HUDEP-2 (cell line): ENCODE measurements around the gene CCNH.

Experiments
- DNase-seq, 76 experiments: peaks; one replicate each; lab custom pipeline; 2025; ENCODE audit not compliant: unreplicated experiment in 76 of 76; lab: John Stamatoyannopoulos, UW

CCNH gene

DNA sequence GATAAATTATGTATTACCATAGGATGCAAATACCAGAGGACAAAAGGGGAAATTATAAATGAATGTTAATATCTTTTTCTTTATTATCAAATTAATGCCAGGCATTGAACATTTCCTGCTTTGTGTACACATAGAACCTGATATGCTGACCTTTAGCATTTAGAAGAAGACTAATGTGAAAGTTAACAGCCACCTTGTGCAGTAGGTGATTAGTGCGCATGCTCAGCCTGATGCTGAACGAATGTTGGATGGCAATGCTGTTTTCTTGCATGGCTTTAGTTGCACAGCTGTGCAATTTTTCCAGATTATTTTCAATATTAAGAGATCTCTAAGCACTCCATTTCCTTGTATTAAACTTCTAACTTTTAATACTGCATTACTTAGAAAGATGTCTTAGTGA lies 45.5 kb downstream of the CCNH start:
- DNase-seq: no peak

DNA sequence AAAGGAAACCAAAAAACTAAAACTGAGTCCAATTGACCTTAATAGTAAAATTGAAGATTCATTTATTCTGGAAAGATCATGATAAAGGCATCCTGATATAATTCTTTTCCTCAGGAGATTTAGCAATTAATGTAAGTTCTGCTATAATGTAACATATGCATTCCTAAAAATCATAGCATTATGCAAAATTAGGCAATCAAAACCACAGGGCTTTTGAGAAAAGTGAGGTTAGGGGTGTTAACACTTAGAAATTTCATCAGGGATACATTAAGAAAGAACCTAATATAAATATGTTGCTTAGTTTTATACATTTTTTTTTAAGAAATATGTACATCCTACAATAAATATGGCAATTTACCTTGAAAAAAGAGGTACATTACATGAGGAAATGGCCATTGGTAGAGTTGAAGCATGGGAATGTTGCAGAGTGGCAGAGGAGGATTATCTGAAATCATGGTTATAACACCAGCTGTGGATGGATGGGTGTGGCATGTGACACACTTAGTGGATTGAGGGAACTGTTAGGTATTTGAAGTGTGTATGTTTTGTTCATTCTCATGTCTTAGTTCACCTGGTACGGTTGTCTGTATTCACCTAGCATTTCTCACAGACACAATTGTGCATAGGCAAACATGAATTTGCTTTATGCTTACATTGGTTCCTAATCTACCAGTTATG lies 51.1 kb downstream of the CCNH start:
- DNase-seq: no peak

GRCh38 chr5:87361031-87361445 lies 51.7 kb downstream of the CCNH start:
- DNase-seq: no peak

GRCh38 chr5:87360132-87360531 lies 52.6 kb downstream of the CCNH start:
- DNase-seq: no peak

DNA sequence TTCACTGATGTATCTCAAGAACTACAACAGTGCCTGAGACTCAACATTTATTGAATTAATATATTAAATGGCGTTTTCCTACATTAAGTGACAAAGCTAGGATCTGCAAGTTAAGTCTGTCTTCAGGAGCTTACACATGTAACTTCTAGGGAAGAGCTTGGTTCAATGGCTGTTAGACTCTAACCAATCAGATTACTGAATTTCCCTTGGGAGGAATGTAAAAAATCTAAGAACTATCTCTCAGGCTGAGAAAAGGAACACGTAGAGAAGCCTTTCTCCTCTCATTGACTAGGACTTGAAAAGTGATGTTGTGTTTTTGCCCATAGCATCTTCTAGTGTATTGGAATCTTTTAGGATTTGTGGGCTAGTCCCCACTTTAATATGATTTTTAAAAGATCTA lies 53.6 kb downstream of the CCNH start:
- DNase-seq: no peak

- no peak for DNase-seq
Measured at GRCh38 chr5:87354496-87354895, 58.2 kb downstream of the CCNH start.

GRCh38 chr5:87347841-87348240 lies 64.9 kb downstream of the CCNH start:
- no peak for DNase-seq

- DNase-seq: no peak
Measured at GRCh38 chr5:87347272-87347671, 65.5 kb downstream of the CCNH start.
